Loucy (cell line): ENCODE data around the gene JAZF1.

Experiments
- CTCF ChIP-seq: fragments of 200-600 bp; sonication (generic); conservative IDR thresholded peaks from 2 replicates; pipeline ENCODE4 v1.5.1; 2014; ENCODE audit warnings: mild to moderate bottlenecking, antibody characterized with exemption, low read length
- EZH2phosphoT487 ChIP-seq: fragments of 200-600 bp; IDR thresholded peaks from 2 replicates; pipeline ENCODE4 v1.6.1; 2018; ENCODE audit warnings: antibody characterized with exemption, mild to moderate bottlenecking, moderate library complexity, borderline replicate concordance

GRCh38 chr7:28217143-28217542 lies 36.5 kb upstream of the JAZF1 start:
- TF ChIP-seq CTCF (no peak), EZH2phosphoT487 (no peak)
